Hindlimb muscle (tissue), 1 donor: ENCODE results near the gene CSTA. TPM values are rescaled to one million over a fixed set of nuclear protein-coding genes. Genes with fewer than 3 reads are reported as not detected.
"Not testable (repeated sequence)": the region's sequence is repeated elsewhere in the genome, so short reads cannot be mapped to it uniquely, and the experiment has no call there.

ENCODE experiments used
- DNase-seq: peaks from one replicate; pipeline ENCODE4 v3.0.0-alpha.2; 2013
- polyA plus RNA-seq: library from polyadenylated mRNA; unstranded; fragments of 120-200 nt; gene quantifications from one replicate; pipeline ENCODE4 v1.2.1, GENCODE V29; 2013; ENCODE audit not compliant: insufficient read length

The CSTA gene
- polyA plus RNA-seq, 1 donor, result 0.80 TPM

DNA sequence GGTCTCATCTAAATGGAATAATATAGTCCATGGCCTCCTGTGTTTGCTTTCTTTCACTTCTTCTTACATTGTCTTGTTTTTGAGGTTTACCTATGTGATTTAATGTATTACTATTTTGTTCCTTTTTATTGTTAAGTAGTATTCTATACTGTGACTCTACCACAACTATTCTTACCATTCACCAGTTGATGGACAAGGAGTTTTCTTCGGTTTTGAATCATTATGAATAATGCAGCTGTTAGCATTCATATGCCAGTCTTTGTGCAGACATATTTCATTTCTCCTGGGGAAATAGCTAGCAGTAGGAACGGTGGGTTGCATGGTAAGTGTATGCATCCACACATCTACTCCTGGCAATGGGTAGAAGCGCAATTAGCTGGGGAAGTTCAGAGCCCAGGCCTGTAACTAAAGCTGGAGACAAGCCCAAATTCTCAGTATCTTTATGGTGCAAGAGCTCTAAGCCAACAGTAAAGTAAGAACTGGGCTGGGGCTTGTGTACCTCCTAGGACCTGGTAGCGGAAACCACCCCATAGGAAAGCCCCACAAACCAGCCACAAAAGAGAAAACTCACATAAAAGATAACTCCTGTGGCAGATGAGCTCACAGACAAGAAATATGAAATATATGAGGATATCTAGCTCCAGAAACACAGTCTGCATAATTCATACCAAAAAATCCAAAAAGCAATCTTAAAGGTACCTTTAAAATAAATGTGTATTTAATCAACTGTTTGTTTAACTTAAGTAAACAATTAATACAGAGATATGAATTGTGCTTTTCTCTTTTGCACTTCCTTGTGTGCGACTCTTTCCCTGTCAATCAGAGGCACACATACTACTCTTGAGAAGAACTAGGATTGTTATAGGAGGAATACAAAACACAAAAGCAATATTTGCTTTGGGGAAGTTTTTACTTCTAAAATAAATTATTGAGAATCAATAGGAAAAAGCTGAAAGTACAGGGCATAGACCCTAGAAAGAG lies 2.7 kb upstream of the CSTA start:
- no peak for DNase-seq

DNA sequence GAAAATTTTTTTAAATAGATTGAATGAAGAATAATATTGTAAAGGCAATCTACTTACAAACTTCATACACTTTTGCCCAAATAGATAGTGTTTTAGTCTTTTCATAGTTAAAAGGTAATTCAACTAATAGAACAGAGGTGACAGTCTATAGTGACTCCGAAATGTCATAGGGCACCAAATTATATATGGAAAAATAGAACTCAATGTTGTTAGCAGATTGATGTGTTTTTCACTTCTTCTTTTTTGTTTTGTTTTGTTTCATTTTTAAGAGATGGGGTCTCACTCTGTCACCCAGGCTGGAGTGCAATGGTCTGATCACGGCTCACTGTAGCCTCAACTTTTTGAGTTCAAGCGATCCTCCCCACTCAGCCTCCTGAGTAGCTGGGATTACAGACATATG lies 721 bp downstream of the CSTA start:
- no peak for DNase-seq

DNA sequence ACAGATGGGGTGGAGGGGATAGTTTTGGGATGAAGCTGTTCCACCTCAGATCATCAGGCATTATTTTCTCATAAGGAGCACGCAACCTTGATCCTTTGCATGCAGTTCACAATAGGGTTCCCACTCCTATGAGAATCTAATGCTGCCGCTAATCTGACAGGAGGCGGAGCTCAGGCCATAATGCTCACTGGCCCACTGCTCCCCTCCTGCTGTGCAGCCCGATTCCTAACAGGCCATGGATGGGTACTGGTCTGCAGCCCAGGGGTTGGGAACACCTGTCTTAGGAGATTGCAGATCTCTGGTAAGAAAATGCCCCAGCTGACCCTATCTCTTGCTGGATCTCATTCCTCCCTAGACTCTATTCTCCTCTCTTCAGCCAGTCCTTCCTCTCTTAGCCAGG lies 6.8 kb downstream of the CSTA start:
- DNase-seq, result no peak

DNA sequence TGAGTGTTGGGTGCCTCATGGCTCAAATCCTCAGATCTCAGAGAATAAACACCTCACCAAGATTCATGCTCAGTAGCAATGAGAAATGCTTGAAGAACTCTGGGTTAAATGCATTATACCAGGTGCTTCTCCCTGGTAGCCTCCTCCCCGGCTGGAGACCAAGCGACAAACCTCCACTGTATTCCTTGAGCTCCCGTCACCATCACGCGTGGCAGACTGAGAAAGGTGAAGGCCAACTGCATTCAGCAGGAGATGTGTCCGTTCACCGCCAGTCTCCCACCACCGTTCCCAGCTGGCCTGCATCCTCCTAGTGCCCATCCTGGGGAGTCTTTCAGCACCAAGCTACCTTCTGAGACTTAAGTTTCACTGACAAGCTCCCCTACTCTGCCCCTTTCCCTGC lies 7.5 kb downstream of the CSTA start:
- no peak for DNase-seq

DNA sequence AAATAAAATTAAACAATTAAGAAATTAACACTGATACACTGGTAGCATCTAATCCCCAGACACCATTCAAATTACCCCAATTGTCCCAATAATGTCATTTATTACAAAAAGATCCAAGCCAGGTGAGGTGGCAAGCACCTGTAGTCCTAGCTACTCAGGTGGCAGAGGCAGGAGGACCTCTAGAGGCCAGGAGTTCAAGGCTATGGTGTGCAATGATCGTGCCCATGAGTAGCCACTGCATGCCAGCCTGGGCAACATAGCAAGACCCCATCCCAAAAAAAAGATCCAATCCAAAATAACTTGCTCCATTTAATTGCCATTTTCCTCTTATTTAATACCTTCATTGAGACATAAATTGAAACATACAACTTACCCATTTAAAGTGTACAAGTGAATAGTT lies 17.8 kb downstream of the CSTA start:
- no peak for DNase-seq

DNA sequence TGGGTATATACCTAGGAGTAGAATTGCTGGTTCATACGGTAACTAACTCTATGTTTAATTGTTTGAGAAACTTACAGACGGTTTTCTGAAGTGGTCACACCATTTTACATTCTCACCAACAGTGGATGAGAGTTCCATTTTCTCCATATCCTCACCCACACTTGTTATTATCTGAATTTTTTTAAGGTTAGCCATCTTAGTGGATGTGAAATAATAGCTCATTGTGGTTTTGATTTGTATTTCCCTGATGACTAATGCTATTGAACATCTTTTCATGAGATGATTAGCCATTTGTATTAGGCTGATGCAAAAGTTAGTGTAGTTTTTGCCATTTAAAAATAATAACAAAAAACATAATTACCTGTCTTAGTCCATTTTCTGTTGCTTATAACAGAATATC lies 18.6 kb downstream of the CSTA start:
- no peak for DNase-seq

DNA sequence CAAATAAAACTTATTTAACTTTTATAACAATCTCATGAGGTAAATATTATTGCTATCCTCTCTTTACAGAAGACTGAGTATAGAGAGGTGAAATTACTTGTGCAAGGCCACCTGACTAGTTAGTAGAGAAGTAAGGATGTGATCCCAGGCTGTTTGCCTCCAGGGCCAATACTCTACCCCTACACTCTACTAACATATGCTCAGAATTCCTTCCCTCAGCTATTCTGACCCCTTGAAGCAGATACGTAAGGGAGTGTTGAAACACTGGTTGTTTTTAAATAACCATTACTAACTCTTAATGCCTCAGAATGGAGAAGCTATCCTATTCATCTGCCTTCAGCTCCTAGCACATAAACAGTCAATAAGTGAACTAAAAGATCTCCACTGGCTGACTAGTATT lies 24.1 kb downstream of the CSTA start:
- DNase-seq, result no peak

DNA sequence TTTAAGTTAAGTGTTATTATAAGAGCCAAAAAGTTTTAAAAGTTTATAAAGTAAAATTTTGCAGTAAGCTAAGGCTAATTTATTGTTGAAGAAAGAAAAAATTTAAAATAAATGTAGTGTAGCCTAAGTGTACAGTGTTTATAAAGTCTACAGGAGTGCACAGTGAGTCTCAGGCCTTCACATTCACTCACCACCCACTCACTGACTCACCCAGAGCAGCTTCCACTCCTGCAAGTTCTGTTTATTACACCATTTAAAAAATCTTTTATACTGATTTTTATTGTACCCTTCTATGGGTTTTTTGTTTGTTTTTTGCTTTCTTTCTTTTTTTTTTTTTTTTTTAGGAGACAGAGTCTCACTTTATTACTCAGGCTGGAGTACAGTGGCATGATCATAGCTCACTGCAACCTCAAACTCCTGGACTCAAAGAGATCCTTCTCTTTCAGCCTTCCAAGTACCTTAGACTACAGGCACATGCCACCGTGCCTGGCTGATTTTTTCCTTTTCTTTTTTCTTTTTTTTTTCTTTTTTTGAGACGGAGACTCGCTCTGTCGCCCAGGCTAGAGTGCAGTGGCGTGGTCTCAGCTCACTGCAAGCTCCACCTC lies 25.9 kb downstream of the CSTA start:
- no peak for DNase-seq

DNA sequence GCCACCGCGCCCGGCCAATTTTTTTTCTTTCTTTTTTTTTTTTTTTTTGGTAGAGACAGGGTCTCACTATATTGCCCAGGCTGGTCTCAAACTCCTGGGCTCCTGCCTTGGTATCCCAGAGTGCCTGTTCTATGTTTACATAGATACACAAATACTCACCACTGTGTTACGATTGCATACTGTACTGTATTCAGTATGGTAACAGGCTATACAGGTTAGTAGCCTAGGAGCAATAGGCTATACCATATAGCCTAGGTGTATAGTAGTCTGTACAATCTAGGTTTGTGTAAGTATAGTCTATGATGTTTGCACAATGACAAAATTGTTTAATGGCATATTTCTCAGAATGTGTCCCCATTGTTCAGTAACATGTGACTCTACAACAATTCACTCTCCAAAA lies 26.6 kb downstream of the CSTA start:
- DNase-seq, result no peak

DNA sequence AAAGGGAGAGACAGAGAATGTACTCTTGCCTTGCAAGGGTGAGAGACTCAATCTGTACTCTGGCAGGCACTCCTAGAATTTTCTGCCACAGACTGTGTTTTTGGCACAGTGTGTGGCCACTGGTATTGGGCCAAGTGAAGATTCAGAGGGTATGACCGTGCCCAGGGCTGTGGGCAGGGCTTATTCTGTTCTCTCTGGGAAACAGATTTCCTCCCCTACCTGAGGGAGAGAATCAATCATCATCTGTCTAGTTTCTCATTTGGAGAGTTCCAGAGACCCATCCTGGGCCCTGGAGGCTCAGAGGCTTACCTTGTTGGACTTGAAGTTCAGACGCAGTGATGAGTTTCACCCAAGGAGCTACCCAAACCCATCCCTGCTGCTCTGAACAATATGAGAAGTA lies 28.2 kb downstream of the CSTA start:
- no peak for DNase-seq

DNA sequence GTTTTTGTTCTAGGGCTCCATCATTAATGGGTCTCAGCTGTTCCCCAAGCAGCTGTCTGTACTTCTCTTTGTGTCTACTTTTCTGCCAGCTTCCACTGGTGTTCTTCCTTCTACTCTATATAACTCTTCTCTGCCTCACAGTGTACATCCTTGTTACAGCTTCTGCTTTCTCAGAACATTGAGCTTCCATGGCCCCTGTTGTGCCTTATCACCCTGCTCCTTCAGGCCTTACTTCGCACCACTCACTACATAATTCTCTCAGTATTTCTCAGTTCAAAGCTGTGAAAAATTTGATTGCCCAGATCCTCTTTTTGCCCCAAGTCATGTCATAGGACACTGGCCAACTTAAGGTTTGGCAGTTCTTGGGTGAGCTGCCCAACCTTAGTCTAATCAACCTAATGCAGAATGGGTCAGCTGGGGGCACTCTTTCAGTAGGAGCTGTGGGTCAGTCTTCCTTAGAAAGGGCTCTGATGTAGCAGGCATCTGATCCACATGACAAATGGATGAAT lies 28.9 kb downstream of the CSTA start:
- DNase-seq, result no peak

DNA sequence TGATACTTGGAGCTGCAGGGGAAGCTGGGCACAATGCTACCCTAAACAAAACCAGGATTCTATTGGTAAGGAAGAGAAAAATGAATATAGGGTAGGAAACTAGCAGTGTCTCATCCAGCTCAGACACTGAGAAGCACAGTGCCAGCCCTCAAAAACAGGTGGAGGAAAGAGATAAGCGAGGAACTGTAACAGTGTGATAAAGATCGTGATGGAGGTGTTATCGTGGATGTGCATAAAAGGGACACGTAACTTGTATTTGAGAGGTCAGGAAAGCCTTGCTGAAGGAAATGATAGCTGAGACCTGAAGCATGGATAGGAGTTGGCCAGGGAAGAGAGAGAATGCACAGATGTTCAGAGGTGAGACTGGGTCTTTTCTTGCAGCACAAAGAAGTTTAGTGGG lies 30.6 kb downstream of the CSTA start:
- DNase-seq, result no peak

DNA sequence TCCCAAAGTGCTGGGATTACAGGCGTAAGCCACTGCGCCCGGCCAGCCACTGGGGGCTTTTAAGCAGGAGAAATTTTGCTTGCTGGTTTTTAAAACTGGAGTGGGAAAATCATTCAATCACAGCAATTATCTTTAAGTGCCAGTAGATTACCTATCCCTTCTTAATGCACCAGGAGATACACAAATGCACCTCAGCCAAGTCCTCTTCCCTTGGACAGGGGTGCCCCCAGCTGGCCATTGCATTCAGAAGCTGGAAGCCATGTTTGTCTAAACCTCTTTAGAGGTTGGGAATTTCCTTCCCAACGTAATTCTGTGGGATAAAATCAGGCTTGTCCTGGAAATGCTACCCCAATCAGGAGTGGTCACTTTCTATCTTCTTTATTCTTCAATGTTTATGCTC lies 31.4 kb downstream of the CSTA start:
- DNase-seq, result no peak

DNA sequence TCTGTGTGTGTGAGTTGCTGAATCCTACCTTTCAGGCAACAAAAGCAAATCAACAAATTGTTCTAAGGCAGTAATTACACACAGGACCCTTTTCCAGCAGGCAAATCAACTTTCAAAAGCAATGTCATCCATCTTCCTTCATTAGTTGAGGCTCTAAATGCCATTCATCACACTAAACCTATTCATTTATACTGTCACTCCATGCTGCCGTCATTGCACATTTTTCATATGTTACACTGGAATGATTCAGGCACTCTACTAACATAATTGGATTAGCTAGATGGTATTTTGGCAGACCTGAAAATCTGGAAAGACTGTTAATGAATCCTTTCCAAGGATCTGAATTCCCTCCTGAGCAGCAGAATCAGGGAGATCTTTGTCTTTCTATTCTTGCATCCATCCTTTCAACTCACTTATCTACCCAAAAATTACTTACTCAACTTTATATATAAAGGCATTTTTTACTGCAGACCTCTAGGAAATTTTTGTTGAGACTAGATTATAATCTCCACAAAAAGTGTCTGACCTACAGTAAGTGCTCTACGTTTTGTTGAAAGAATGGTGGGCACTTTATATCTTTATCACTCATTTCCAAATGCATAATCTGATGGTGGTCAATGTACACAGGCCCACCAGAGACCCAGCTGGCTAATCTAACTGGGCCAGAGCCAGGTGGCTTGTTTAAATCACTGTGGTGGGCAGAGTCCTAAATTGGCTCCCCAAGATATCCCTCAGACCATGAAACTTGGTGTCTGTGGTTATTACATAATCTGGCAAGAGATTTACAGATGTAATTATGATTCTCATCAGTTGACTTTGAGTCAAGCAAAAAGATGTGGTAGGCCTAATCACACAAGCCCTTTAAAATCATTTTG lies 33.0 kb downstream of the CSTA start:
- no peak for DNase-seq

DNA sequence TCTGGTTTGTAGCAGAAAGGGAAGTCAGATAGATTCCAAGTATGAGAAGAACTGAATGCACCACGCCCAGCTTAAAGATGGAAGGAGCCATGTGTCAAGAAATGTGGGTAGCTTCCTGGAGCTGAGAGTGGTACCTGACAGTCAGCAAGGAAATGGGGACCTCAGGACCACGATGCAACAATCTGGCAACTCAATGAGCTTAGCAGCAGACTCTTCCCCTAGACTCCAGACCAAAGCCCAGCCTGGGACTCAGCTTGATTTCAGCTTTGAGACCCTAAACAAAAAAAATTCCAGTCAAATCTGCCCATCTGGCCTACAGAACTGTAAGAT lies 33.6 kb downstream of the CSTA start:
- DNase-seq, result no peak

DNA sequence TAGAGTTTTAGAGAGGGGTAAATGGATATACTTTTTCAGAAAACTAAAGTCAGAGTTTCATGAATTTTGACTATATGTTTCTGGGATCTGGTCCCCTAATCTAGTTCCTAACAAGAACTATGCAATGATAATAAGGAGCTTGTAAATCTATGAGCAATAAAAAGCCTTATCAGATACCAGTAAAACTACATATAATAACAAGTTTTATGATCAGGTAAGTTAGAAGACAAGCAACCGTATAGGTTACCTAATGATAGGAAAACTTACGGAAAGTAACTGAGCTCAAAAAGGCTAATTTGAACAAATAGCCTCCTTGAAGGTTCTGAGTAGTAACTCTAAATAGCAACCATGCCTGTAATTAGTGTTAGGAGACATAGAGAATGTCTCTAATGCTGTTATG lies 37.0 kb downstream of the CSTA start:
- DNase-seq, result no peak

DNA sequence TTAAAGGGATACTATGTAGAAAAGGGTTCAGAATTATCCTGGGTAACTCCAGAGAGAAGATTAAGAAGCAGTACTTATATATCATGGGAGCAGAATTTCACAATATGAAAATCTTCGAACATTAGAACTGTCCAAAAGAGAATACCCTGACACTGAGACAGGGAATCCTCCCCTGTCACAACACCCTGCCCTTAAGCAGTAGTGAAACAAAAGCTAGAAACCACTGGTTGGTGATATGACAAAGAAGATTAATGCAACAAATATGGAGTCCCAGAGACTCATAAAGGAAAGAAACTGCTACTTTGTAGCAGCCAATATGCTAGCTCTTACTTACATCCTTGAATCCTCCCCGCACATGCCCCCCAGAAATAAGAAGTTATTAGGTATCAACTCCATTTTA lies 39.4 kb downstream of the CSTA start:
- no peak for DNase-seq

DNA sequence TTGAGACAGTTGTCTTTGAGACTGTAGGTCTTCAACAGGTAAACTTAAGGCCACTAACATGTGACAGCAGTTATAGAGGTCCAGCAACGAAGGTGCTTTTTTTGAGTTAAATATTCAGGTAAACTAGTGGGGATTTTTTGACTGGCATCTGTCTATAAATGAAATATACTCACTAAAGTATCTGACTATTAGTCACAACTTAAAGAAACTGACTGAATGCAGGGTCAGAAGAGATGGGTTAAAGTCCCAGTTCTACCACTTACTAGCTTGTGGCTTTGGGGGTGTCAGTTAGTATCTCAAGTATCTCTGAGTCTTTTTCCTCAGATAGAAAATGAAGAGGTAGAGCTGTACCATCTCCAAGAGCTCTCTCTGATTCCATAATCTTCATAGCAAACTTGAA lies 40.0 kb downstream of the CSTA start:
- no peak for DNase-seq

DNA sequence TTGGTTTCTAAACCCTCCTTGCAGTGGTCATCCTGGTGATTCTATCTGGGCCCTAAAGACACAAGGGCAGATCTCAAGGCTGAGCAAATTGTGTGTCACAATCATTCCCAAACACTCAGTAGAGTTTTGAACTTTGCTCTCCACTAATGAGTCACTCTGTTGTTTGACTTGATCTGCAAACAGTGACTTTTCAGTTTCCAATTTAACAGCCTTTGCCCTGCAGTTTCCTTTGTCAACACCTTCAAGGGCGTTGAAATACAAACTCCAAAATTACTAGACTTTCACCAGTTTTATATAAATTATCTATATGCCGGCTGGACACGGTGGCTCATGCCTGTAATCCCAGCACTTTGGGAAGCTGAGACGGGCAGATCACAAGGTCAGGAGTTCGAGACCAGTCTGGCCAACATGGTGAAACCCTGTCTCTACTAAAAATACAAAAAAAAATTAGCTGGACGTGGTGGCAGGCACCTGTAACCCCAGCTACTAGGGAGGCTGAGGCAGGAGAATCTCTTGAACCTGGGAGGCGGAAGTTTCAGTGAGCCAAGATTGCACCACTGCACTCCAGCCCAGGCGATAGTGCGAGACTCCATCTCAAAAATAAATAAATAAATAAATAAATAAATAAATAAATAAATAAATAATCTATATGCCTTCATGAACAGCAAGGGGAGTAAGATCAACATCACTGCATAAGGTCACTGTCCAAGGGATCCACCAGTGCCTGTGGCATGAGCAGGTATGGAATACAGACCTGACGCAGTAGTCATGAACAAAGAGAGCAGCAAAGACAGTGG lies 40.7 kb downstream of the CSTA start:
- DNase-seq, result not testable (repeated sequence)

DNA sequence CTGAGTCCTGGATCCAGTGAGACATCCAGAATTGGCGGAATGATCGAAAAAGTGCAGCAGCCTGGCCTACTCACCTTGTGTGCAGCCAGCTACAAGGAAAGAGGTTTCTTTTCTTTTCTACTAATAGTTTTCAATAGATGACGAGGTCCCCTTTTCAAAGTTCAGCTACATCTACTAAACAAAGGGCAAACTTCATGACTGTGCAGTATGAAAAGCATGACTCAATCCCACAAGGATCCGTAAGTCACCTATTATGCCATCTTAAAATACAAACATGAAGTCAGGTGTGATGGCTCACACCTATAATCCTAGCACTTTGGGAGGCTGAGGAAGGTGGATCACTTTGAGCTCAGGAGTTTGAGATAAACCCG lies 41.3 kb downstream of the CSTA start:
- DNase-seq, result no peak

DNA sequence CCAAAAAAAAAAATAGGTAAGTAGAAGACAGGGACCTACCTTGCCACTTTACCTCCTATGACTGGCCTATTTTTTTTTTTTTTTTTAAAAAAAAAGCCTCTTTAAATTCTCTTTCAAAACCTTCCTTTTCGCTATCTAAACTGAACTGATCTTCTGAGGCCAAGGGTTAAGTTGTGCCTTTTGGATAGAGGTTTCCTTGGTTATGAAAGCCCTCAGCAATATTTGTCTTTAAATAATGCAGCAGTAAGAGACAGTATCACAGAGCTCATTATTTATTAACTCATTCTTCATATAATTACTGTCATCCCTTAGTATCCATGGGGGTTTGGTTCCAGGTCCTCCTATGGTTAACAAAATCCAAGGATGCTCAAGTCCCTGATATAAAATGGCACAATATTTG lies 49.0 kb downstream of the CSTA start:
- DNase-seq, result no peak

DNA sequence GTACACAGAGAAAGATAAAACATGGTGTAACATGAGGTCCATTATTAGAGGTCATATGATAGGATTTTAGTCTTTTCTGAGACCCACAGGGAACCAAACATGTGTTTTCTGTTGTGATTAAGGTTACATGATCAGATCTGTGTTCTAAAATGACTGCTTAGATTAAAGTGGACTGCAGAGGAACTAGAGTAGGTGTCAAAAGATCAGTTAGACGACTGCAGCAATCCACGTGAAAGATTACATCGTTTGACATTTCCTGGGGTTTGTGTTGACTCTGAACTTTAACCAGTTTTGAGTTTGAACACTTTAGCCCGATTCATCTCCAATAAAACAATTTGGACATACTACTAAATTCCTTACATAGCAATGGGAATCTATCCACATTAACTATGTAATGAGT lies 52.9 kb downstream of the CSTA start:
- DNase-seq, result no peak
